ENCODE results near the gene ARHGEF9. TPM values are rescaled to one million over a fixed set of nuclear protein-coding genes. Genes with fewer than 3 reads are reported as not detected.

Gene ARHGEF9
- total and polyA plus RNA-seq, 2 of the 8 experiments (the other 6 are each of a cell fraction or from before 2014, with no cell fraction given), result 28.7 to 31.8 TPM

DNA sequence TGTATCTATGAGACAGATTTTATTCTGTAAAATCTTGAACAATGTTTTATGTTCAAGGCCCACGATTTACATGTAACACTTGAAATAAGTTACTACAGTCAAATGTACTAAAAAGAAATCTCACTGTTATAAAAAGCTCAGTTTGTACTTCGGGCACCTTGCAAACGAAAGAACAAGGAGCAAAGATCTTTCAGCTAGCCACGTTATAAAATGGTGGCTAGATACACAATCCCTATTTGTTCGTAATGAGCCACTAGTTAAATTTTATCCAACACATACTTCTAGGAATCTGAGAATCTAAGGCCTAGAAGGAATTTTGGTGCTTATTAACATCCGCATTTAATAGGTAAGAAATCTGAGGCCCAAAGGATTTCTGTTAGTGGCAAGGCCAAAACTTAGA is 2.5 kb downstream of the ARHGEF9 start:
- Histone ChIP-seq H2AK5ac (ENCODE audit: low read depth, low read length) (no peak overlapping the region), H3K79me1 (ENCODE audit: low read depth, low read length) (no peaks in the 10 kb centered on the region; the same call in 1 of the 2 replicates), H3K14ac (ENCODE audit: insufficient read length) (no peak overlapping the region), H3K27ac (ENCODE audit: low read depth, low read length) (no peak overlapping the region), H3K4ac (replicated peaks; ENCODE audit: insufficient read length, low read depth, low read length) (no peak overlapping the region), H3K23ac (ENCODE audit: insufficient read length) (no peak overlapping the region), H2BK12ac (ENCODE audit: low read depth, low read length) (no peak overlapping the region), H2BK15ac (ENCODE audit: low read length) (no peak overlapping the region), H4K20me1 (replicated peaks in 1 of 2; ENCODE audit: control insufficient read depth in 1 of 2, insufficient read depth in 2 of 2, low read length in 2 of 2) (no peaks in the 10 kb centered on the region), H3K4me3 (ENCODE audit: extremely low read depth in 1 of 4, insufficient read depth in 2 of 4, low read depth in 3 of 4, low read length in 4 of 4) (no peak overlapping the region), H3K9ac (replicated peaks in 1 of 4; ENCODE audit: extremely low read depth in 1 of 4, low read depth in 3 of 4, low read length in 3 of 4) (no peak overlapping the region), H3K23me2 (ENCODE audit: low read depth, low read length) (no peaks in the 10 kb centered on the region), H2BK20ac (ENCODE audit: low read length) (no peak overlapping the region), H4K91ac (replicated peaks; ENCODE audit: insufficient read length, low read length) (no peak overlapping the region), H3K4me1 (replicated peaks in 1 of 4; ENCODE audit: control insufficient read depth in 3 of 4, insufficient read depth in 4 of 4, low read length in 3 of 4) (peaks cover 0 to 7% (median 0%) of the 10 kb centered on the region in 4 experiments; a peak in 2 of 7 replicates), H3K56ac (replicated peaks; ENCODE audit: insufficient read length, low read depth, low read length) (no peak overlapping the region), H4K8ac (ENCODE audit: extremely low read depth, insufficient read depth, low read length) (no peak overlapping the region), H3K36me3 (ENCODE audit: control insufficient read depth in 2 of 4, insufficient read depth in 4 of 4, low read length in 3 of 4) (peaks cover 0 to 13% (median 4%) of the 10 kb centered on the region in 4 experiments; a peak in 3 of 8 replicates), H3K9me3 (ENCODE audit: insufficient read depth in 2 of 2, low read depth in 1 of 2, low read length in 1 of 2) (peaks cover 13 to 15% of the 10 kb centered on the region in 2 experiments), H3K18ac (ENCODE audit: extremely low read depth, low read length) (no peak overlapping the region), H3K79me2 (ENCODE audit: control insufficient read depth in 1 of 2, insufficient read depth in 2 of 2, low read length in 2 of 2) (peaks cover 0 to 58% of the 10 kb centered on the region in 2 experiments; a peak in 2 of 4 replicates), H2BK120ac (replicated peaks; ENCODE audit: low read depth, low read length) (no peak overlapping the region), H4K5ac (ENCODE audit: insufficient read length, low read depth, low read length) (no peak overlapping the region), H2AFZ (ENCODE audit: low read length) (no peak overlapping the region), H2BK5ac (ENCODE audit: low read depth, low read length) (no peak overlapping the region), H3K27me3 (replicated peaks in 1 of 4; ENCODE audit: control insufficient read depth in 3 of 4, extremely low read depth in 1 of 4, insufficient read depth in 3 of 4, low read length in 3 of 4) (no peaks in the 10 kb centered on the region), H3K4me2 (ENCODE audit: insufficient read depth in 1 of 2, low read depth in 2 of 2, low read length in 2 of 2) (no peak overlapping the region)
- FAIRE-seq (no peak), DNase-seq (ENCODE audit: low read depth in 1 of 2, low spot score in 2 of 2) (no peak)
- ChIA-PET POLR2A (ENCODE audit: partially characterized antibody) (interaction anchor here (0.6 to 1.3 kb wide), 2 partner anchors 12 to 139 kb away, joined by 3 read pairs; no protein-coding TSS in a partner anchor), CTCF (ENCODE audit: partially characterized antibody) (no interaction called here)
- 91% methylated on average over 6 of the region's 6 CpGs; no CpG with 5 or more reads in 1 of the 2 experiments for WGBS, 2 experiments (ENCODE audit: extremely low coverage in 1 of 2, insufficient coverage in 1 of 2, insufficient read length in 1 of 2, insufficient replicate concordance in 2 of 2, low coverage in 1 of 2, low lambda C conversion rate in 2 of 2, missing lambda C conversion rate in 1 of 2)
- TF ChIP-seq RAD21 (IDR thresholded peaks at IDR 0.05 in 1 of 2, conservative IDR thresholded peaks at IDR 0.05 in 1 of 2; ENCODE audit: low read depth in 2 of 2, low read length in 2 of 2) (no peak), SUZ12 (IDR thresholded peaks at IDR 0.05; ENCODE audit: low read length) (no peak), JUND (IDR thresholded peaks at IDR 0.05; ENCODE audit: low read length) (no peak), TAF7 (optimal IDR thresholded peaks at IDR 0.05; ENCODE audit: borderline replicate concordance, low read depth, low read length) (no peak), KDM4A (IDR thresholded peaks at IDR 0.05; ENCODE audit: low read depth, low read length, severe bottlenecking) (no peak), BRCA1 (IDR thresholded peaks at IDR 0.05; ENCODE audit: low read depth, low read length) (no peak), HDAC2 (IDR thresholded peaks at IDR 0.05; ENCODE audit: borderline replicate concordance in 1 of 2, low read depth in 2 of 2, low read length in 2 of 2) (no peak), EGR1 (IDR thresholded peaks at IDR 0.05; ENCODE audit: borderline replicate concordance, low read depth, low read length) (no peak)
- TF ChIP-seq, protein P1, sequence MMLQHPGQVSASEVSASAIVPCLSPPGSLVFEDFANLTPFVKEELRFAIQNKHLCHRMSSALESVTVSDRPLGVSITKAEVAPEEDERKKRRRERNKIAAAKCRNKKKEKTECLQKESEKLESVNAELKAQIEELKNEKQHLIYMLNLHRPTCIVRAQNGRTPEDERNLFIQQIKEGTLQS (IDR thresholded peaks at IDR 0.05; ENCODE audit: insufficient read depth, low read depth, low read length), result no peak
- TF ChIP-seq, protein P2, sequence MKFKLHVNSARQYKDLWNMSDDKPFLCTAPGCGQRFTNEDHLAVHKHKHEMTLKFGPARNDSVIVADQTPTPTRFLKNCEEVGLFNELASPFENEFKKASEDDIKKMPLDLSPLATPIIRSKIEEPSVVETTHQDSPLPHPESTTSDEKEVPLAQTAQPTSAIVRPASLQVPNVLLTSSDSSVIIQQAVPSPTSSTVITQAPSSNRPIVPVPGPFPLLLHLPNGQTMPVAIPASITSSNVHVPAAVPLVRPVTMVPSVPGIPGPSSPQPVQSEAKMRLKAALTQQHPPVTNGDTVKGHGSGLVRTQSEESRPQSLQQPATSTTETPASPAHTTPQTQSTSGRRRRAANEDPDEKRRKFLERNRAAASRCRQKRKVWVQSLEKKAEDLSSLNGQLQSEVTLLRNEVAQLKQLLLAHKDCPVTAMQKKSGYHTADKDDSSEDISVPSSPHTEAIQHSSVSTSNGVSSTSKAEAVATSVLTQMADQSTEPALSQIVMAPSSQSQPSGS (IDR thresholded peaks at IDR 0.05; ENCODE audit: low read length), result no peak
